Renal cortex interstitium (tissue), 15 donors: Measurements from ENCODE around the gene ISG15. TPM values are rescaled to one million over a fixed set of nuclear protein-coding genes. Genes with fewer than 3 reads are reported as not detected.
A peak's percentile ranks its signal among the peaks of the same experiment; 100 is the strongest.

ENCODE experiments used
- DNase-seq, 11 donors: peaks; one replicate each; pipeline ENCODE4 v3.0.0-alpha.2; 2013; ENCODE audit warnings: low read depth in 9 of 11, low spot score in 4 of 11; ENCODE audit errors: extremely low read depth in 1 of 11
- long read RNA-seq, 16 experiments: transcript quantifications; one replicate each; lab custom pipeline, GENCODE V29; 2026
- polyA plus RNA-seq, 3 donors: library from polyadenylated mRNA; unstranded; fragments of 120-200 nt; gene quantifications; one replicate each; pipeline ENCODE4 v1.2.1, GENCODE V29; 2013; ENCODE audit not compliant: insufficient read length in 3 of 3

Gene ISG15
- polyA plus RNA-seq, result 10 to 100 TPM in 2 of 3 donors, 1 to 10 TPM in 1; 9.0 to 21.7 (median 15.5) TPM
- long read RNA-seq, donor 1, transcript ISG15-201 (2 exons, 711 nt), result major isoform, 12 of 17 reads
- long read RNA-seq, donor 1, partial matches to known transcripts, result 5 of 17 reads
- long read RNA-seq, donor 1, other reads (novel, unspliced or antisense), result 0 of 17 reads
- long read RNA-seq, donor 2, transcript ISG15-201 (2 exons, 711 nt), result major isoform, 14 of 15 reads
- long read RNA-seq, donor 2, partial matches to known transcripts, result 0 of 15 reads
- long read RNA-seq, donor 2, other reads (novel, unspliced or antisense), result 0 of 15 reads
- long read RNA-seq, donor 3, transcript ISG15-201 (2 exons, 711 nt), result major isoform, 17 of 17 reads
- long read RNA-seq, donor 3, partial matches to known transcripts, result 0 of 17 reads
- long read RNA-seq, donor 3, other reads (novel, unspliced or antisense), result 0 of 17 reads
- long read RNA-seq, donor 4, transcript ISG15-201 (2 exons, 711 nt), result major isoform, 14 of 14 reads
- long read RNA-seq, donor 4, partial matches to known transcripts, result 0 of 14 reads
- long read RNA-seq, donor 4, other reads (novel, unspliced or antisense), result 0 of 14 reads
- long read RNA-seq, donor 5, result 0 reads
- long read RNA-seq, donor 6, transcript ISG15-201 (2 exons, 711 nt), result major isoform, 19 of 19 reads
- long read RNA-seq, donor 6, partial matches to known transcripts, result 0 of 19 reads
- long read RNA-seq, donor 6, other reads (novel, unspliced or antisense), result 0 of 19 reads
- long read RNA-seq, donor 7, transcript ISG15-201 (2 exons, 711 nt), result major isoform, 16 of 21 reads
- long read RNA-seq, donor 7, partial matches to known transcripts, result 5 of 21 reads
- long read RNA-seq, donor 7, other reads (novel, unspliced or antisense), result 0 of 21 reads
- long read RNA-seq, donor 8, transcript ISG15-201 (2 exons, 711 nt), result major isoform, 22 of 22 reads
- long read RNA-seq, donor 8, partial matches to known transcripts, result 0 of 22 reads
- long read RNA-seq, donor 8, other reads (novel, unspliced or antisense), result 0 of 22 reads
- long read RNA-seq, donor 9, transcript ISG15-201 (2 exons, 711 nt), result major isoform, 15 of 15 reads
- long read RNA-seq, donor 9, partial matches to known transcripts, result 0 of 15 reads
- long read RNA-seq, donor 9, other reads (novel, unspliced or antisense), result 0 of 15 reads
- long read RNA-seq, donor 10, transcript ISG15-201 (2 exons, 711 nt), result major isoform, 25 of 25 reads
- long read RNA-seq, donor 10, partial matches to known transcripts, result 0 of 25 reads
- long read RNA-seq, donor 10, other reads (novel, unspliced or antisense), result 0 of 25 reads
- long read RNA-seq, donor 11, transcript ISG15-201 (2 exons, 711 nt), result major isoform, 13 of 13 reads
- long read RNA-seq, donor 11, partial matches to known transcripts, result 0 of 13 reads
- long read RNA-seq, donor 11, other reads (novel, unspliced or antisense), result 0 of 13 reads
- long read RNA-seq, donor 12, transcript ISG15-201 (2 exons, 711 nt), result major isoform, 7 of 7 reads
- long read RNA-seq, donor 12, partial matches to known transcripts, result 0 of 7 reads
- long read RNA-seq, donor 12, other reads (novel, unspliced or antisense), result 0 of 7 reads
- long read RNA-seq, donor 13, transcript ISG15-201 (2 exons, 711 nt), result major isoform, 35 of 35 reads
- long read RNA-seq, donor 13, partial matches to known transcripts, result 0 of 35 reads
- long read RNA-seq, donor 13, other reads (novel, unspliced or antisense), result 0 of 35 reads
- long read RNA-seq, donor 14, transcript ISG15-201 (2 exons, 711 nt), result major isoform, 14 of 284 reads
- long read RNA-seq, donor 14, partial matches to known transcripts, result 192 of 284 reads
- long read RNA-seq, donor 14, other reads (novel, unspliced or antisense), result 78 of 284 reads
- long read RNA-seq, donor 15, partial matches to known transcripts, result 0 of 2 reads
- long read RNA-seq, donor 15, other reads (novel, unspliced or antisense), result 0 of 2 reads
- long read RNA-seq, donor 16, transcript ISG15-201 (2 exons, 711 nt), result major isoform, 32 of 32 reads
- long read RNA-seq, donor 16, partial matches to known transcripts, result 0 of 32 reads
- long read RNA-seq, donor 16, other reads (novel, unspliced or antisense), result 0 of 32 reads

- peak in 8 of 11 donors; percentile 77 to 87 (median 81) for DNase-seq
These were observed at the start of gene ISG15 for GRCh38 chr1:1013105-1013921. Gene ISG15, plus strand, starts transcription at chr1:1013497. Its CDS starts 77 bp downstream, at chr1:1013574.

GRCh38 chr1:963746-964525 is 49.4 kb upstream of the ISG15 start:
- DNase-seq, result no peak

- DNase-seq, result no peak
These were observed 48.4 kb upstream of the ISG15 start for GRCh38 chr1:964691-965525.

- no peak for DNase-seq
These were observed 47.7 kb upstream of the ISG15 start for GRCh38 chr1:965526-966134.

- DNase-seq, result no peak
These were observed 47.1 kb upstream of the ISG15 start, which contains the start of gene PLEKHN1 for GRCh38 chr1:966135-966703. Gene PLEKHN1, plus strand, starts transcription at chr1:966482. Its CDS starts 50 bp downstream, at chr1:966532.

GRCh38 chr1:966704-967300 is 46.5 kb upstream of the ISG15 start:
- DNase-seq, result no peak

- no peak for DNase-seq
These were observed 45.6 kb upstream of the ISG15 start for GRCh38 chr1:967466-968343.

- DNase-seq, result no peak
These were observed 43.9 kb upstream of the ISG15 start for GRCh38 chr1:969260-969855.

- no peak for DNase-seq
These were observed 42.9 kb upstream of the ISG15 start for GRCh38 chr1:970242-970972.

GRCh38 chr1:970973-971730 is 42.1 kb upstream of the ISG15 start:
- DNase-seq, result no peak

- no peak for DNase-seq
These were observed 41.4 kb upstream of the ISG15 start for GRCh38 chr1:971751-972506.
